HL-60/S4 treated with phorbol 12-myristate 13-acetate at 8.2 ng/mL for 4 days and 3 days (cell line): Measurements from ENCODE around the gene OR14I1.
"Not testable (repeated sequence)": the region's sequence is repeated elsewhere in the genome, so short reads cannot be mapped to it uniquely, and the experiment has no call there.

ENCODE experiments used
- in situ Hi-C: fragments of 300-500 bp; cut with MboI; formaldehyde crosslinking; loops from 2 replicates; pipeline ENCODE4 v1.15.0; 2022; ENCODE audit warnings: low sequenced_read_pairs

The OR14I1 gene

GRCh38 chr1:248688527-248689298 is 13.9 kb downstream of the OR14I1 start:
- in situ Hi-C loops = no loop called here

GRCh38 chr1:248686815-248687214 is 15.8 kb downstream of the OR14I1 start:
- in situ Hi-C loops = no loop called here

- in situ Hi-C loops = no loop called here
Observed at GRCh38 chr1:248681651-248682050, 20.9 kb downstream of the OR14I1 start.

DNA sequence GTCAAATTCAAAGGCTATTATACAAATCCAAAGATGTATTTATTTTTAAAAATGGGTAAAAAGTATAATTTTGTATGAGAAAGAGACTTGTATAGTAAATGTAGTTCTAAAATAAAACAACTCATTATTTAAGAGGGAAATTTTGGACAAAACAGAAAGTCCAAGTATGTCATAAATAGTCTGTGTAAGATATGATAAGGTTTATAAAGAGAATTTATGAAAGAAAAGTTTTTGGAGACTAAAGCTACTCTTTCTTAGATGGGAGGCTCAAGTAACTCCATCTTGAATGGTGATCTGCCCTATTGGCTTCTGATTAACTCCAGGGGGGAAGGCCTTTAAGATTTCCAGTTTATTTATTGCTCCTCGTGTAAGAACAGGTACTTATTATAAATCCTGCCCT is 32.6 kb downstream of the OR14I1 start:
- in situ Hi-C loops = no loop called here

GRCh38 chr1:248663453-248664328 is 38.9 kb downstream of the OR14I1 start:
- in situ Hi-C loops = not testable (repeated sequence)

DNA sequence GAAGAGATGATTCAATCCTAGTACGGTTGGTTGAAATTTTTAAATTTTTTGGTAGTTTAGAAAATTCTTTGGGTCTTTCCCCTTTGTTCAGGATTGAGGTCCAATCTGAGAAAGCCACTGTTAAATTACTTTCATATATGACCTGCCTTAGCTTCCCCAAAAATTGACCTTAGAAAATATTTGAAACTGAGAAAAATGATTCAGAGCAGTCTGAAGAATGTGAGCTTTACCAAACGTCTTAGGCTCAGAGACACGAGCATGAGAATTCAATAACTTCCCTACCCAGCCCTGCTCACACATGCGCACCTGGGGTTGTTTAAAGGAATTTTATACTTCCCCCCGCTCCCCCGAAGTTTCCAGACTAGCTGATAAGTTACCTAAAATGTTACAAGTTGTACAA is 45.8 kb downstream of the OR14I1 start:
- in situ Hi-C loops = loop anchor here (10.0 kb wide), 1 partner anchor 212 kb away; the partner anchor contains the start of gene OR2T2

DNA sequence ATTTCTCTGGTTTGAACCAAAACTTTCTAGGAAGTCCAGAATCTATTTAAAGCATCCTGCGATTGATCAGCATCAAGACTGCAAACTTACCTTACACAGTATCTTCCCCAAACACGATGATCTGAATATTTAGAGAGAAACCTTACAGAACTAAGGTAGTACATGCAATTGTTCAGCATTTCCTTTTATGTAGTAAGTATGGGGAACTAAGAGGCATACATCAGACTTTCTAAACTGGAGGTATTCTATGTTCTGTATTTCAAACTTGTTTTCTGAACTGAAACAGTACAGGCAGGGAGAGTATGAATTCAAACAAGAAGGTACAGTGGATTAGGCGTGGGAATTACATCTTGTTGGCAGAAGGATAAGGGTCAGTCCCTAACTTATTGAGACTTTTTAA is 47.2 kb downstream of the OR14I1 start, which contains the start of gene OR2T27:
Gene OR2T27, minus strand, starts transcription at position 175 of the 400 bp plus-strand sequence. CDS start 4,644 bp downstream, outside the sequence.
- in situ Hi-C loops = loop anchor here (10.0 kb wide), 1 partner anchor 211 kb away; the partner anchor contains the start of gene OR2T2
